BE2C (cell line): Measurements from ENCODE around the gene HSD3B7.

Source experiments
- DNase-seq: peaks from one replicate; pipeline ENCODE4 v3.0.0-alpha.2; 2020
- H3K27me3 ChIP-seq: fragments of 250-450 bp; sonication (Bioruptor Pico); 2 replicates; pipeline ENCODE4 v1.5.1; 2020; ENCODE audit warnings: mild to moderate bottlenecking
- H3K36me3 ChIP-seq: fragments of 250-450 bp; sonication (Bioruptor Pico); 2 replicates; pipeline ENCODE4 v1.5.1; 2020; ENCODE audit warnings: mild to moderate bottlenecking
- H3K4me1 ChIP-seq: fragments of 250-450 bp; sonication (Bioruptor Pico); 2 replicates; pipeline ENCODE4 v1.5.1; 2020
- H3K4me3 ChIP-seq: 2 replicates; pipeline ENCODE4 v1.5.1; 2011; ENCODE audit warnings: low read depth, low read length
- H3K9me3 ChIP-seq: fragments of 250-450 bp; sonication (Bioruptor Pico); 2 replicates; pipeline ENCODE4 v1.5.1; 2020
- TF ChIP-seq, protein P1 (sequence below): IDR thresholded peaks from 2 replicates; pipeline ENCODE4 v1.5.1; 2012; ENCODE audit warnings: mild to moderate bottlenecking, low read depth, low read length

HSD3B7 gene

DNA sequence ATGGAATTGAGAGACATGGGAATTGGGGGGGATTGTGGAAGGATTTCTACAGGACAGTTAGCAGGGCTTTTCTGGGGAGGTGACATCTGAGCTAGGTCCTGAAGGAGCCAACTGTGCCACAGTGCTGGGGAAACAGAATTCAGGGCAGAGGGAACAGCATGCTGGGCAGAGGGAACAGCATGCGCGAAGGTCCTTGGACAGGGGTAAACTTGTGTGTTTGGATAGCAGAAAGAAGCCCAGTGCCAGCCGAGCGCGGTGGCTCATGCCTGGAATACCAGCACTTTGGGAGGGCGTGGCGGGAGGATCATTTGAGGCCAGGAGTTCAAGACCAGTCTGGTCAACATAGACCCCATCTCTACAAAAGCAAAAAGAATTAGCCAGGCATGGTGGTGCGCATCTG lies 21.6 kb downstream of the HSD3B7 start:
- DNase-seq = no peak
- TF ChIP-seq, protein P1, sequence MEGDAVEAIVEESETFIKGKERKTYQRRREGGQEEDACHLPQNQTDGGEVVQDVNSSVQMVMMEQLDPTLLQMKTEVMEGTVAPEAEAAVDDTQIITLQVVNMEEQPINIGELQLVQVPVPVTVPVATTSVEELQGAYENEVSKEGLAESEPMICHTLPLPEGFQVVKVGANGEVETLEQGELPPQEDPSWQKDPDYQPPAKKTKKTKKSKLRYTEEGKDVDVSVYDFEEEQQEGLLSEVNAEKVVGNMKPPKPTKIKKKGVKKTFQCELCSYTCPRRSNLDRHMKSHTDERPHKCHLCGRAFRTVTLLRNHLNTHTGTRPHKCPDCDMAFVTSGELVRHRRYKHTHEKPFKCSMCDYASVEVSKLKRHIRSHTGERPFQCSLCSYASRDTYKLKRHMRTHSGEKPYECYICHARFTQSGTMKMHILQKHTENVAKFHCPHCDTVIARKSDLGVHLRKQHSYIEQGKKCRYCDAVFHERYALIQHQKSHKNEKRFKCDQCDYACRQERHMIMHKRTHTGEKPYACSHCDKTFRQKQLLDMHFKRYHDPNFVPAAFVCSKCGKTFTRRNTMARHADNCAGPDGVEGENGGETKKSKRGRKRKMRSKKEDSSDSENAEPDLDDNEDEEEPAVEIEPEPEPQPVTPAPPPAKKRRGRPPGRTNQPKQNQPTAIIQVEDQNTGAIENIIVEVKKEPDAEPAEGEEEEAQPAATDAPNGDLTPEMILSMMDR = no peak
- no peak overlapping the region for H3K4me3 ChIP-seq
- H3K27me3 ChIP-seq = peaks cover 8% of the 10 kb centered on the region
- H3K36me3 ChIP-seq = no peaks in the 10 kb centered on the region
- H3K9me3 ChIP-seq = no peaks in the 10 kb centered on the region
- no peaks in the 10 kb centered on the region for H3K4me1 ChIP-seq

DNA sequence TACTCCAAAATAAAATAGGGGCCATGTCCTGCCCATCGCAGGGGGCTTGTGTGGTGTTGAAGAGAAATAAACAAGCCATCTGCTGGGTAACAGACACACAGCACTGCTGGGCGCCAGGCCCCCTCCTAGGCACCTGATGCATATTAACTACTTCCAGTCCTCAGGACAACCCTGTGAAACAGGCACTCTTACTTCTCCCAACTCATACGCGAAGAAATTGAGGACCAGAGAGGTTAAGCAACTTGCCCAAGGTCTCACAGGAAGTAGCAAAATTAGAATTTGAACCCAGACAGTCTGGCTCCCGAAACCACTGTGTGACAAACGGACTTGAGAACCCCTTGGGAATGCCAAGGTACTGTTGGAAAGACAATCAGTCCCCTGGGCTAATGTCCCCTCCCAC lies 22.7 kb downstream of the HSD3B7 start:
- Histone ChIP-seq H3K36me3 (no peaks in the 10 kb centered on the region), H3K4me1 (no peaks in the 10 kb centered on the region), H3K27me3 (peaks cover 12% of the 10 kb centered on the region), H3K9me3 (no peaks in the 10 kb centered on the region), H3K4me3 (no peak overlapping the region)
- no peak for DNase-seq
- TF ChIP-seq, protein P1 = no peak

DNA sequence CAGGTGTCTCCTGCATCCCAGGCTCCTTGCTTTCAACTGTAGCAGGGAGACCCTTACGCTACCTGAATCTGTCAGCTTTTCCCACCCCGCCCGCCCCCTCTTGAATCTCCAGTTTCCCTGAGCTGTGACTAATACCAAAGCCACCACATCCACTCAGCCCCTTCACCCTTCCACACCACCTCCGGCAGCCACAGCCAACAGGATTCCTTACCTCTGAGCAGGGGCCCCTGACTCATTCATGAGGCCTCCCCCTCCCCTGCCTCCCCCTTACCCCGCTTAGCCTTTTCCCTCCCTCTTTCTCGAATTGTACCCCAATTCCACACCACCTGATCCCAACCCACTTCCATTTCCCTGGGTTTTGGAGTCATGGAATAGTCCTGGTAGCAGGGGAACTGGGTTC lies 23.1 kb downstream of the HSD3B7 start:
- no peak overlapping the region for H3K4me3 ChIP-seq

DNA sequence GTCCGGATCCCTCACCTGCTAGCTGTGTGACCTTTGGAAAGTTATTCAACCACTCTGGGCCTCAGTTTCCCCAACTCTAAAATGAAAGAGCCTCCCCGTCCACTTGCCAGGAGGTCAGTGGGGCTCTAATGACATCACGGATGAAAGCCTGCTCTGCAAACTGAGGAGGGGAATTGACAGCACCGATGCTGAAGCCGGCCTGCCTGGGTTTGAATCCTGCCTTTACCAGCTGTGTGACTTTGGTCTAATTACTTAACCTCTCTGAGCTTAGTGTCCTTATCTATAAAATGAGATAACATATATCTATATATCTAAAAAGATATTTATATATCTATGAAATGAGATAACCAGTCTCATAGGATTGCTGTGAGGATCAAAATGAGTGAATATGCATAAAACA lies 23.5 kb downstream of the HSD3B7 start:
- Histone ChIP-seq H3K27me3 (peaks cover 12% of the 10 kb centered on the region), H3K4me3 (no peak overlapping the region), H3K4me1 (no peaks in the 10 kb centered on the region), H3K9me3 (no peaks in the 10 kb centered on the region), H3K36me3 (no peaks in the 10 kb centered on the region)
- DNase-seq = no peak
- TF ChIP-seq, protein P1 = no peak

More for the DNA sequence above, 23.1 kb downstream of the HSD3B7 start:
- no peak for DNase-seq
- Histone ChIP-seq H3K9me3 (no peaks in the 10 kb centered on the region), H3K4me1 (no peaks in the 10 kb centered on the region), H3K27me3 (peaks cover 12% of the 10 kb centered on the region), H3K36me3 (no peaks in the 10 kb centered on the region)
- TF ChIP-seq, protein P1 = no peak

DNA sequence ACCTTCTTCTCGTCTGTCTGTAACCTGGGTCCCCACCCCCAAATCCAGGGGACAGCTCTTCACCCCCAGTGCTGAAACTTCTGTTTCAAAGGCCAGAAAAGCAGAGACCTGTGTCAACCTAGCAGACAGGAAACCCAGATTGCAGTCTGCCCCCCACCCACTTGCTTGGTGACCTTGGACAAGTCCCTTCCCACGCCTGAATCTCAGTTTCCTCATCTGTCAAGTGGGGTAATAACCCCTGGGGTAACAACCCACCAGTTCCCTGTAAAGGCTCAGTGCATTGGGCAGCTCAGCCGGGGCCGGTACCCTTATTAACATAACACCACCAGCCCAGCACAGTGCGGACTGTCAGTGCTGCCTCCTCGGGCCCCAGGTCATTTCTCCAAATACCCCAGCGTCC lies 24.1 kb downstream of the HSD3B7 start:
- H3K9me3 ChIP-seq = no peaks in the 10 kb centered on the region
- no peak overlapping the region for H3K4me3 ChIP-seq
- peaks cover 12% of the 10 kb centered on the region for H3K27me3 ChIP-seq
- H3K36me3 ChIP-seq = no peaks in the 10 kb centered on the region
- DNase-seq = no peak
- TF ChIP-seq, protein P1 = no peak
- H3K4me1 ChIP-seq = no peaks in the 10 kb centered on the region

DNA sequence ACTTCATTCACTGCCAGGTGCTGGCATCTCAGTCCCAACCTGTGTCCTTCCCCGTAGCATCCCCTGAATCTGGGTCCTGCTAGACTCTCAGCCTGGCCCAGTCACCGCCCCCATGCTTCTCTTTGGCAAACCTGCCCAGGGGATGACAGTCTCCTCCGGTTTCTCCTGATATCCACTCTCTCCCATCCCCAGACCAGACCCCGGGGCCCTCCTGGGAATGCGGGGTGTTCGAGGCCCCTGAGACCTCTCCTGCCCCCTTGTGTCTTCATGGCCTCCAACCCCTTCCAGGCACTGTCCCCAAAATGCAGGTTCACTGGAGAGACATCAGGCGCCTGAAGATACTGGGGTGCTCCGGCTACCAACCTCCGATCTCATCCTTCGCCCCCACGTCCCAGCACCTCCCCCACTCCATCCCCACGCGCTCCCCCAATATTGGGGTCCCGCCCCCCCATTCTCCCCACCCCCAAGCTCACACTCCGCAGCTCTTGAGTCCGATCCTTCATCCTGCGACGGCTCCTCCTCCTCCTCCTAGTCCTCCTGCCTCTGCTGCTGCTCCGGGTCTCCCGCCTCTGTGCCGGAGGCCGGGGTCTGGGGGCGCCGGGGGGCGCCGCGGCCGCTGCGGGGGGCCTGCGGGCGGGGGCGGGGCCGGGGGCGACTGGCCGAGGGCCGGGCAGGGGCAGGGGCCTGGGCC lies 25.0 kb downstream of the HSD3B7 start:
- H3K36me3 ChIP-seq = no peaks in the 10 kb centered on the region
- H3K4me1 ChIP-seq = no peaks in the 10 kb centered on the region
- no peak overlapping the region for H3K4me3 ChIP-seq
- no peaks in the 10 kb centered on the region for H3K9me3 ChIP-seq
- H3K27me3 ChIP-seq = peaks cover 12% of the 10 kb centered on the region
- TF ChIP-seq, protein P1 = no peak
- DNase-seq = no peak
